Natural killer cell (primary cell): ENCODE measurements around the gene ADA. TPM values are rescaled to one million over a fixed set of nuclear protein-coding genes. Genes with fewer than 3 reads are reported as not detected.

ENCODE experiments used
- ATAC-seq, 3 donors: fragments of 150-1000 bp in 2 of 3; fragments of 200-7000 bp in 1 of 3; cut with Tn5 transposase; 1 replicate in 1 of 3; 2 replicates in 2 of 3; pipeline ENCODE4 v1.10.0; 2021; ENCODE audit warnings: mild to moderate bottlenecking in 2 of 3, moderate library complexity in 2 of 3
- DNase-seq, 2 donors: peaks; one replicate each; pipeline versions ENCODE4 v3.0.0 to v3.0.0-alpha.2; 2013 to 2021; ENCODE audit warnings: mixed read lengths in 1 of 2
- H3K27ac ChIP-seq: one replicate; pipeline ENCODE4 v1.5.1; 2013; ENCODE audit warnings: mild to moderate bottlenecking, low read length
- H3K27me3 ChIP-seq: one replicate; pipeline ENCODE4 v1.6.1; 2013; ENCODE audit warnings: low read length; ENCODE audit not compliant: control insufficient read depth, insufficient read depth
- H3K36me3 ChIP-seq: one replicate; pipeline ENCODE4 v1.6.1; 2013; ENCODE audit warnings: low read length; ENCODE audit not compliant: control insufficient read depth, insufficient read depth
- H3K4me1 ChIP-seq: one replicate; pipeline ENCODE4 v1.6.1; 2013; ENCODE audit warnings: low read length; ENCODE audit not compliant: control insufficient read depth, insufficient read depth
- H3K4me3 ChIP-seq: one replicate; pipeline ENCODE4 v1.5.1; 2013; ENCODE audit warnings: low read length
- H3K9me3 ChIP-seq: one replicate; pipeline ENCODE4 v1.6.1; 2013; ENCODE audit warnings: low read length; ENCODE audit not compliant: control insufficient read depth, insufficient read depth
- H3K27ac Mint-ChIP-seq, 2 donors: one replicate each; pipeline ENCODE4 v1.8.0; 2022; ENCODE audit warnings: mild to moderate bottlenecking in 2 of 2, mixed read lengths in 2 of 2, moderate library complexity in 1 of 2
- H3K27me3 Mint-ChIP-seq, 2 donors: one replicate each; pipeline ENCODE4 v1.8.0; 2022; ENCODE audit warnings: low read depth in 2 of 2, mixed read lengths in 2 of 2
- H3K36me3 Mint-ChIP-seq: one replicate; pipeline ENCODE4 v1.8.0; 2022; ENCODE audit warnings: mixed read lengths
- H3K4me1 Mint-ChIP-seq, 2 donors: one replicate each; pipeline ENCODE4 v1.8.0; 2022; ENCODE audit warnings: mixed read lengths in 2 of 2
- H3K4me3 Mint-ChIP-seq: one replicate; pipeline ENCODE4 v1.8.0; 2022; ENCODE audit warnings: mild to moderate bottlenecking, moderate library complexity, mixed read lengths
- H3K9me3 Mint-ChIP-seq, 2 donors: one replicate each; pipeline ENCODE4 v1.8.0; 2022; ENCODE audit warnings: mixed read lengths in 2 of 2
- WGBS: methylation state at CpG from one replicate; pipeline ENCODE4 v1.1.7; 2013; ENCODE audit warnings: missing lambda C conversion rate; ENCODE audit not compliant: insufficient coverage; 5-methylcytosine and 5-hydroxymethylcytosine counted together
- intact Hi-C: fragments of 100-400 bp; cut with micrococcal nuclease; formaldehyde crosslinking; loops from one replicate; pipeline ENCODE4 v1.14.2; 2022
- total RNA-seq, 4 donors: library from RNA; stranded (reverse); fragments of 120-200 nt in 1 of 4; gene quantifications; one replicate each; pipeline versions ENCODE4 v1.2.3 to v1.2.4, GENCODE V29; 2013 to 2022
- TF ChIP-seq, protein P1 (sequence below): fragments of 200-600 bp; IDR thresholded peaks from one replicate; pipeline ENCODE4 v1.8.0; 2022; ENCODE audit warnings: antibody characterized with exemption

ADA gene
- total RNA-seq, 3 donors from 2014 or later (not counting 1 experiment from before 2014, with no cell fraction given), result 71.7 to 94.2 (median 73.9) TPM

DNA sequence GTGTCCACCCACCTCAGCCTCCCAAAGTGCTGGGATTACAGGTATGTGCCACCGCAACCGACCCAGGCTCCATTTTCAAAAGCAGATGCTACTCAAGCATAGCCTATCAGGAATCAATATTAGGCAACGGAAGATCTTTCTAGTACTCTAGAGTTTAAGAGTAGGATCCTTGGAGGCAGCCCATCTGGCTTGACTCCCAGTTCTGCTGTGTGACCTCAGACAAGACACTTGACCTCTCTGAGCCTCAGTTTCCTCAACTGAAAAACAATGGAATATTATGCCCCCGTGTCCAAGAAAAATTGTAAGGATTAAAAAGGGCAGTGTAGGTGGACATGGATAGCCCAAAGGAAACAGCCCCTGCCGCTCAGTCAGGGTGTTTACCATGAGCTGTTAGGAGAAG lies 14.5 kb downstream of the ADA start:
- Histone ChIP-seq H3K36me3 (peaks cover 31% of the 10 kb centered on the region), H3K27ac (no peak overlapping the region), H3K4me1 (peaks cover 26% of the 10 kb centered on the region), H3K27me3 (no peaks in the 10 kb centered on the region), H3K4me3 (no peak overlapping the region), H3K9me3 (peaks cover 3% of the 10 kb centered on the region)
- intact Hi-C loops, result no loop called here
- DNase-seq, result no peak
- Mint-ChIP-seq H3K27ac (no peak overlapping the region), H3K36me3 (no peaks in the 10 kb centered on the region), H3K9me3 (no peaks in the 10 kb centered on the region), H3K4me3 (no peak overlapping the region), H3K4me1 (peaks cover 39 to 50% of the 10 kb centered on the region in 2 donors), H3K27me3 (no peaks in the 10 kb centered on the region)
- ATAC-seq, result no peak
- TF ChIP-seq, protein P1, sequence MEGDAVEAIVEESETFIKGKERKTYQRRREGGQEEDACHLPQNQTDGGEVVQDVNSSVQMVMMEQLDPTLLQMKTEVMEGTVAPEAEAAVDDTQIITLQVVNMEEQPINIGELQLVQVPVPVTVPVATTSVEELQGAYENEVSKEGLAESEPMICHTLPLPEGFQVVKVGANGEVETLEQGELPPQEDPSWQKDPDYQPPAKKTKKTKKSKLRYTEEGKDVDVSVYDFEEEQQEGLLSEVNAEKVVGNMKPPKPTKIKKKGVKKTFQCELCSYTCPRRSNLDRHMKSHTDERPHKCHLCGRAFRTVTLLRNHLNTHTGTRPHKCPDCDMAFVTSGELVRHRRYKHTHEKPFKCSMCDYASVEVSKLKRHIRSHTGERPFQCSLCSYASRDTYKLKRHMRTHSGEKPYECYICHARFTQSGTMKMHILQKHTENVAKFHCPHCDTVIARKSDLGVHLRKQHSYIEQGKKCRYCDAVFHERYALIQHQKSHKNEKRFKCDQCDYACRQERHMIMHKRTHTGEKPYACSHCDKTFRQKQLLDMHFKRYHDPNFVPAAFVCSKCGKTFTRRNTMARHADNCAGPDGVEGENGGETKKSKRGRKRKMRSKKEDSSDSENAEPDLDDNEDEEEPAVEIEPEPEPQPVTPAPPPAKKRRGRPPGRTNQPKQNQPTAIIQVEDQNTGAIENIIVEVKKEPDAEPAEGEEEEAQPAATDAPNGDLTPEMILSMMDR, result no peak
- 99% methylated on average over 5 of the region's 5 CpGs for WGBS

DNA sequence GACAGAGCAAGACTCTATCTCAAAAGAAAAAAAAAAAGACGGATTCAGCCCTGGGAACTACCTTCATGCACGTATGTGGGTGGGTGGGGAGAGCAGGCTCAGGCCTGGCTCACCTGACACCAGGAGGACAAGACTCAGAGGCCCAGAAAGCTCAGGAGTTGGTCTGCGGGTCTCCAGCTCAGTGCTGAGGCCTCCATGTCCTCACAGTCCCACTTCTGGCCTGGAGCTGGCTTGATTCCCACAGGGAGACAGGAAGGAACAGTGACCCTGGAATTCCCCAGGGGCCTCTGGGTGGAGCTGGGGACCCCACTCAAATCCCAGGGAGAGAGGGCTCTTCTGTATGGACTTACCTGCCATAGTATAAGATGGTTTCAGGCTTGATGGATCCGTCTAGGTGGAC lies 15.6 kb downstream of the ADA start:
- Histone ChIP-seq H3K4me1 (peaks cover 15% of the 10 kb centered on the region), H3K27ac (no peak overlapping the region), H3K36me3 (peaks cover 34% of the 10 kb centered on the region), H3K9me3 (peaks cover 3% of the 10 kb centered on the region), H3K4me3 (no peak overlapping the region), H3K27me3 (no peaks in the 10 kb centered on the region)
- intact Hi-C loops, result no loop called here
- TF ChIP-seq, protein P1, result no peak
- DNase-seq, result no peak
- ATAC-seq, result no peak
- Mint-ChIP-seq H3K9me3 (no peaks in the 10 kb centered on the region), H3K27me3 (no peaks in the 10 kb centered on the region), H3K4me3 (no peak overlapping the region), H3K36me3 (no peaks in the 10 kb centered on the region), H3K4me1 (peaks cover 34 to 44% of the 10 kb centered on the region in 2 donors), H3K27ac (peak overlapping the region; percentile 20 to 50)
- WGBS, result 93% methylated on average over 4 of the region's 4 CpGs

DNA sequence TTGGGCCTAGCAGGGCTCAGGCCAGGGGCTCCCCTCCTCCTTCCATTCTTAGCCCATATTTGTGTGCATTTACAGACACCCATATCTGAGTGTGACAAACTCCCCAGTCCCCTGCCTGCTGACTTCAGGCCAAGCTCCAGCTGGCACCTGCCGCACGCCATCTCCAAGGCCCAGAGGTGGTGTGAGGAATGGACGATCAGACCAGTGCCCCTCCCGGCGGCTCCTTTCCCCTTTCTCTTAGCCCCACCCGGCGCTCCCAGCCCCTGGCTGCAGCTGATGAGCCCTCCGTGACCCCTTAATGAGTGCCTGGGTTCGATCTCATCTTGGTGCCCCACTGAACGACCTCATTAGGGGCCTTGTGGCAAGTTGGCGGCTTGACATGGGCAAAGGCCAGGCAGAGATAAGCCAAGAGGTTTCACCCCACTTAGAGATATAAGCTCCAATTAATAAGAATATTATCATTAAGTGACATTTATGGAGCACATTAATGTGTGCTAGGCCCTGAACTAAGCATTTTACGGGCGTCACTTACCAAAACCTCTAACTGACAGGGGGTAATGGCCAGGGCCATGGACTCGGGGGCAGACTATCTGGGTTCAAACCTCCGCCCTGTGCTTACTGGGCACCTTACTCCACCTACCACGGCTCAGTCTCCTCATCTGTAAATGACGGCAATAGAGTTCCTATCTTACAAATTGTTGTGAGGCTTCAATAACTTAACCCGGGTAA lies 17.5 kb downstream of the ADA start:
- Mint-ChIP-seq H3K27me3 (no peaks in the 10 kb centered on the region), H3K4me1 (peaks cover 22 to 29% of the 10 kb centered on the region in 2 donors), H3K36me3 (no peaks in the 10 kb centered on the region), H3K27ac (peak overlapping the region in 1 of 2 donors; percentile 24), H3K4me3 (no peak overlapping the region), H3K9me3 (no peaks in the 10 kb centered on the region)
- H3K4me3 ChIP-seq, result no peak overlapping the region
- TF ChIP-seq, protein P1, result no peak
- 90% methylated on average over 17 of the region's 18 CpGs for WGBS
- H3K27ac ChIP-seq, result no peak overlapping the region
- intact Hi-C loops, result no loop called here
- peaks cover 34% of the 10 kb centered on the region for H3K36me3 ChIP-seq
- ATAC-seq (no peak), DNase-seq (no peak)
- H3K9me3 ChIP-seq, result no peaks in the 10 kb centered on the region
- no peaks in the 10 kb centered on the region for H3K27me3 ChIP-seq
- H3K4me1 ChIP-seq, result no peaks in the 10 kb centered on the region
